ENCODE results near the gene FAM168A.

DNA sequence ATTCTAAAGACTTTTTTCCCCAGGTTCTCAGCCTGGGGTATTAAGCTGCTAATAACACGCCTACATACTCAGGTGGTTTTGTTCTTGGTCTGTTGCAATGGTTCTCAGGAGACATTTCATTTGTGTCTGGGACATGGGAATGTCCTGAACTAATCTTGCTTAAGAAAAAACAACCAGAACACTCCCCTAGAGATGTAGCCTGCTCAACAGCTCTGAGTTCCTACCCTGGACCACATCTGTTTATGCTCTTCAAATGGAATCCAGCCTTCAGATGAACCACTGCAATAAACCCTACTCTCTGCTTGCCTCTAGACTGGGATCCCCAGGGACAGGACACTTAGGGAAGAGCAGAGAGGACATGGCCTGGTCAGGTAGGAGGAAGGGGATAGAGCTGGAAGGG, 191.8 kb downstream of the FAM168A start:
- TF ChIP-seq, protein P1, sequence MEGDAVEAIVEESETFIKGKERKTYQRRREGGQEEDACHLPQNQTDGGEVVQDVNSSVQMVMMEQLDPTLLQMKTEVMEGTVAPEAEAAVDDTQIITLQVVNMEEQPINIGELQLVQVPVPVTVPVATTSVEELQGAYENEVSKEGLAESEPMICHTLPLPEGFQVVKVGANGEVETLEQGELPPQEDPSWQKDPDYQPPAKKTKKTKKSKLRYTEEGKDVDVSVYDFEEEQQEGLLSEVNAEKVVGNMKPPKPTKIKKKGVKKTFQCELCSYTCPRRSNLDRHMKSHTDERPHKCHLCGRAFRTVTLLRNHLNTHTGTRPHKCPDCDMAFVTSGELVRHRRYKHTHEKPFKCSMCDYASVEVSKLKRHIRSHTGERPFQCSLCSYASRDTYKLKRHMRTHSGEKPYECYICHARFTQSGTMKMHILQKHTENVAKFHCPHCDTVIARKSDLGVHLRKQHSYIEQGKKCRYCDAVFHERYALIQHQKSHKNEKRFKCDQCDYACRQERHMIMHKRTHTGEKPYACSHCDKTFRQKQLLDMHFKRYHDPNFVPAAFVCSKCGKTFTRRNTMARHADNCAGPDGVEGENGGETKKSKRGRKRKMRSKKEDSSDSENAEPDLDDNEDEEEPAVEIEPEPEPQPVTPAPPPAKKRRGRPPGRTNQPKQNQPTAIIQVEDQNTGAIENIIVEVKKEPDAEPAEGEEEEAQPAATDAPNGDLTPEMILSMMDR (IDR thresholded peaks at IDR 0.05), result no peak
- no peak for TF ChIP-seq POLR2A (IDR thresholded peaks at IDR 0.05)
